AG04449 (cell line): ENCODE data around the gene FAM13C.
"Not testable (repeated sequence)": the region's sequence is repeated elsewhere in the genome, so short reads cannot be mapped to it uniquely, and the experiment has no call there.

ENCODE experiments used
- CTCF ChIA-PET: fragments of 350-600 bp; formaldehyde crosslinking; extraction: SDS; loops from one replicate; lab custom pipeline; 2021; ENCODE audit warnings: antibody characterized with exemption; lab: Yijun Ruan, JAX
- POLR2A ChIA-PET: fragments of 400-600, 350-600 bp; formaldehyde crosslinking; extraction: SDS; loops from one replicate; lab custom pipeline; 2020; ENCODE audit warnings: antibody characterized with exemption, inconsistent platforms; lab: Yijun Ruan, JAX
- DNase-seq: peaks from one replicate; pipeline ENCODE4 v3.0.0-alpha.2; 2010; ENCODE audit warnings: low read depth, low spot score
- H3K4me3 ChIP-seq: 2 replicates; pipeline ENCODE4 v1.5.1; 2011; ENCODE audit warnings: low read depth, mild to moderate bottlenecking, control low read depth, low read length
- TF ChIP-seq, protein P1 (sequence below): IDR thresholded peaks from one replicate; pipeline ENCODE4 v1.5.1; 2011; ENCODE audit warnings: mild to moderate bottlenecking, moderate library complexity, low read length, control low read depth, inconsistent platforms; ENCODE audit not compliant: insufficient read depth; ENCODE audit errors: missing control alignments

Gene FAM13C

DNA sequence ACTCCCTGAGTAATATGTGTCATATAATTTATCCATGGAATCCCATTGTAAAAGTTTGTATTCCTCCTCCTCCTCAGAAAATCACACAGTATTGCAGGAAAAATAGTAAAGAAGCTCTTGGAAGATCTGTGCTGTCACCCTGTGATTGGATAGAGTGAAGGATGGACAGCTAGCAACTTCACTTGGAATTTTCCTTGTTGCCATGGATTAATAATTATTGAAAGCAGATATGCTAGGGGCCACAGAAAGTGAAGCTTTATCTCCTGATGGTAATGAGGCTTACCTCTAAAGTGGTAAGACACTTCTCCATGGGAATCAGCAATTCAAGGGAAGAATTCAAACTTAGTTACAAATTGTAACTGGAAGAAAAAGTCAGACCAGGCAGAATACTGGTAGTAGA is 137.1 kb downstream of the FAM13C start:
- no peak for DNase-seq
- CTCF ChIA-PET = no interaction called here
- TF ChIP-seq, protein P1, sequence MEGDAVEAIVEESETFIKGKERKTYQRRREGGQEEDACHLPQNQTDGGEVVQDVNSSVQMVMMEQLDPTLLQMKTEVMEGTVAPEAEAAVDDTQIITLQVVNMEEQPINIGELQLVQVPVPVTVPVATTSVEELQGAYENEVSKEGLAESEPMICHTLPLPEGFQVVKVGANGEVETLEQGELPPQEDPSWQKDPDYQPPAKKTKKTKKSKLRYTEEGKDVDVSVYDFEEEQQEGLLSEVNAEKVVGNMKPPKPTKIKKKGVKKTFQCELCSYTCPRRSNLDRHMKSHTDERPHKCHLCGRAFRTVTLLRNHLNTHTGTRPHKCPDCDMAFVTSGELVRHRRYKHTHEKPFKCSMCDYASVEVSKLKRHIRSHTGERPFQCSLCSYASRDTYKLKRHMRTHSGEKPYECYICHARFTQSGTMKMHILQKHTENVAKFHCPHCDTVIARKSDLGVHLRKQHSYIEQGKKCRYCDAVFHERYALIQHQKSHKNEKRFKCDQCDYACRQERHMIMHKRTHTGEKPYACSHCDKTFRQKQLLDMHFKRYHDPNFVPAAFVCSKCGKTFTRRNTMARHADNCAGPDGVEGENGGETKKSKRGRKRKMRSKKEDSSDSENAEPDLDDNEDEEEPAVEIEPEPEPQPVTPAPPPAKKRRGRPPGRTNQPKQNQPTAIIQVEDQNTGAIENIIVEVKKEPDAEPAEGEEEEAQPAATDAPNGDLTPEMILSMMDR = no peak
- H3K4me3 ChIP-seq = no peak overlapping the region
- POLR2A ChIA-PET = no interaction called here

DNA sequence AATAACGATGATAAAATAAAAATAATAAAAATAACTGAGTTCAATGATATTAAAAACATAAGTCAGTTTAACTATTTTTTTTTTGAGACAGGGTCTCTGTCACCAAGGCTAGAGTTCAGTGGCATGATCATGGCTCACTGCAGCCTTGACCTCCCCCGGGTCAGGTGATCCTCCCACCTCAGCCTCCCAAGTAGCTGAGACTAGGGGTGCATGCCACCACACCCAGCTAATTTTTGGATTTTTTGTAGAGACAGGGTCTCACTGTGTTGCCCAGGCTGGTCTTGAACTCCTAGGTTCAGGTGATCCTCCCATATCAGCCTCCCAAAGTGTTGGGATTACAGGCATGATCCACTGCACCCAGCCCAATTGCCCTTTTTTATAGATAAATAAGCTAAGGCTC is 138.8 kb downstream of the FAM13C start:
- CTCF ChIA-PET = interaction anchor here (0.8 to 1.0 kb wide), 2 partner anchors 442 to 452 kb away, joined by 3 read pairs; no protein-coding TSS in a partner anchor
- DNase-seq, POLR2A ChIA-PET, H3K4me3 ChIP-seq: not testable (repeated sequence)

DNA sequence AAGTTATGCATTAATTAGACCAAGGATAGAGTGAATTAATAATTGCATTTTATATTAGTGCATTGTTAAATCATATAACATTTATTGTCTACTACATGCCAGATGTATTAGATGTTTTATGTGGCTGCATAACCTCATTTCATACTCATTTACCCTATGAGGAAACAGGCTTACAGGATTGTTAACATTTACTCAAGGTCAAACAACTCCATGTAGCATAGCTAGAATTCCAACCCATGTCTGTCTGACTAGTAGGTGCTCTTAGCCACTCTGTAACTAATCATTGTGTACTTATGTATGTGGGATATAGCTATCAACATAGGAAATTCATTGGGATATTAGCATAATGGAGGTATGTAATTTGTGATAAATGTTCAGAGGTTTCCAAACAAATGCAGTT is 139.6 kb downstream of the FAM13C start:
- DNase-seq = no peak
- TF ChIP-seq, protein P1 = no peak
- CTCF ChIA-PET = interaction anchor here (1.5 kb wide), 1 partner anchor 403 kb away, joined by 3 read pairs; no protein-coding TSS in a partner anchor
- POLR2A ChIA-PET = no interaction called here
- no peak overlapping the region for H3K4me3 ChIP-seq

DNA sequence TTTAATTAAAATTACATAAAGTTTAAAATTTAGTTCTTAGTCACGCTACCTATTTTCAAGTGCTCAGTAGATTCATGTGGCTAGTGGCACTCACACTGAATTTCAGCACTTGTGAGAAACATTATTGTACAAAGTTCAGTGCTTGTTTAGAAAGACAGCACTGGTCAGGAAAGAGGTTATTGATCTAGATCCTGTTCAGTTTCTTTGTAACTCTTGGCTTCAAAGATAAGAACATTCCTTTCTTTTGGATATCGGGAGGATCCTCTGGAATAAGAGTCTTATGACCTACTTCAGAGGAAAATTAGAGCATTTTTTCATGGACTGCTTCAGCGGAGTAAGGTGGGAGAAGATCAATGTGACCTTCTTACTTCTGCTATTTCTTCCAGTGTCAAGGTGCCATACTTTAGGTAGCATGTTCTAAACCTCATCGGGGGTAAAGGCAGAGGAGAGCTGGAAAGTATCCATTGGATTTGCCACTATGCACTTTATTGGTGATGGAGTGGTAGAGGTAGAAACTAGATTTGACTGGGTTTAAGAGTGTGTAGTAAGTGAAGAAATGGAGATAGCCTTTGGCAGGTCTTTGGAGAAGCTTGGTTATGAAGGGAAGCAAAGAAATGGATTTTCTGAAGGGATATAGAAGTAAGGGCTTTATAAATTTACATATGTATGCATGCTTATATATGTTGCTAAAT is 146.0 kb downstream of the FAM13C start:
- no peak overlapping the region for H3K4me3 ChIP-seq
- ChIA-PET POLR2A (no interaction called here), CTCF (no interaction called here)
- TF ChIP-seq, protein P1 = no peak
- no peak for DNase-seq

DNA sequence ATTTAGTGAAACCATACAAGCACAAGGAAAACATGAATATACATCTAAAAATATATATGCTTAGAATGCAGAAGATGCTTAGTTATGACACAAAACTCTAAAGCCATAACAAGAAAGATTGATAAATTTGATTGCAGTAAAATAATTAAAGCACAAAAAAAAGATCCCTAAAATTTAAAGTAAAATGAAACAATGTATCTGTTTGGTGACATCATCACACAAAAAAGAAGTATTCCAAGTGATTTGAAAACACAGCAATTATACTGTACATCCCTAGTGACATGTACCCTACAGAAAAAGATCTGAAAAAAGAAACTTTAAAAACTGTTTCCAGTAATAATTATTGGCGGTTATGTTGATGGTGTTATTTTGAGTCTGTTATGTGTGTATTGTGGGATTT is 148.2 kb downstream of the FAM13C start:
- TF ChIP-seq, protein P1 = no peak
- no peak for DNase-seq
- POLR2A ChIA-PET = no interaction called here
- CTCF ChIA-PET = no interaction called here
- H3K4me3 ChIP-seq = no peak overlapping the region

DNA sequence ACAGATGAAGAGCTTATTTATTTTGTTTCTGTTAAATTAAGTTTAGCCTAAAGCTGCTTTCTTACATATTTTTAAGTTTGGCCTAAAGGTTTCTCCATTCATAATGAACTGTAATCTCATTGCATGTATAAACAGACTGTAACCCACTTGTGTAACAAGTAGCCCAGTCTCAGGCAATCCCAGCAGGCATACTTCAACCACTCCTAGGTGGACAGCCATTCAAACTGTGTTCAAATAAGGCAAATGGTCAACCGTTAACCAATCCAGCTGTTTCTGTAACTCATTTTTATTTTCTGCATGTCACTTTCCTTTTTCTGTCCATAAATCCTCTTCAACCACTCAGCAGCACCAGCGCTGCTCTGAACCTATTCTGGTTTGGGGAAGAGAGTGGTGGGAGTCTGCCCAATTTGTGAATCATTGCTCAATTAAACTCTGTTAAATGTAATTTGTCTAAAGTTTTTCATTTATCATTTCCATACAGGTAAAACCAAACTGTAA is 150.0 kb downstream of the FAM13C start:
- TF ChIP-seq, protein P1 = no peak
- CTCF ChIA-PET = no interaction called here
- POLR2A ChIA-PET = no interaction called here
- no peak overlapping the region for H3K4me3 ChIP-seq
- no peak for DNase-seq
